Astrocyte of the cerebellum (primary cell): Measurements from ENCODE around the gene PTPRK.
"Not testable (repeated sequence)": the region's sequence is repeated elsewhere in the genome, so short reads cannot be mapped to it uniquely, and the experiment has no call there.

ENCODE experiments used
- DNase-seq: peaks from one replicate; pipeline ENCODE4 v3.0.0-alpha.2; 2011; ENCODE audit warnings: low read depth
- H3K4me3 ChIP-seq: 2 replicates; pipeline ENCODE4 v1.5.1; 2011; ENCODE audit warnings: mild to moderate bottlenecking, low read depth, low read length, moderate library complexity
- CTCF ChIP-seq: IDR thresholded peaks from 2 replicates; pipeline ENCODE4 v1.5.1; 2012; ENCODE audit warnings: low read length, low read depth, moderate library complexity, mild to moderate bottlenecking; ENCODE audit errors: missing control alignments
- in situ Hi-C: cut with HindIII; loops from 2 replicates; pipeline ENCODE4 v1.10.0; 2017; ENCODE audit warnings: low sequenced_read_pairs

PTPRK gene

GRCh38 chr6:127937102-127937501, 583.3 kb downstream of the PTPRK start:
- DNase-seq: no peak
- in situ Hi-C loops: no loop called here
- H3K4me3 ChIP-seq: no peak overlapping the region
- no peak for TF ChIP-seq CTCF

GRCh38 chr6:127934956-127935355, 585.4 kb downstream of the PTPRK start:
- TF ChIP-seq CTCF: no peak
- in situ Hi-C loops: no loop called here
- H3K4me3 ChIP-seq: no peak overlapping the region

GRCh38 chr6:127933852-127934840, 586.3 kb downstream of the PTPRK start:
- no peak for DNase-seq
- in situ Hi-C loops: no loop called here
- H3K4me3 ChIP-seq: no peak overlapping the region
- no peak for TF ChIP-seq CTCF

More at GRCh38 chr6:127934956-127935355, 585.4 kb downstream of the PTPRK start:
- DNase-seq: no peak

- TF ChIP-seq CTCF: no peak
- in situ Hi-C loops: no loop called here
- no peak overlapping the region for H3K4me3 ChIP-seq
- no peak for DNase-seq
Observed at GRCh38 chr6:127933137-127933536, 587.3 kb downstream of the PTPRK start.

GRCh38 chr6:127932708-127933107, 587.7 kb downstream of the PTPRK start:
- in situ Hi-C loops: no loop called here
- TF ChIP-seq CTCF: no peak
- H3K4me3 ChIP-seq: no peak overlapping the region
- no peak for DNase-seq

GRCh38 chr6:127926441-127926840, 594.0 kb downstream of the PTPRK start:
- in situ Hi-C loops, DNase-seq, H3K4me3 ChIP-seq: not testable (repeated sequence)

- peak; percentile 31 for DNase-seq
- no peak overlapping the region for H3K4me3 ChIP-seq
- in situ Hi-C loops: no loop called here
- no peak for TF ChIP-seq CTCF
Observed at GRCh38 chr6:127924440-127924839, 596.0 kb downstream of the PTPRK start.
